AG09319 (cell line): ENCODE data around the gene IGSF21.

Experiments used
- DNase-seq: peaks from one replicate; pipeline ENCODE4 v3.0.0-alpha.2; 2010; ENCODE audit warnings: low read depth; ENCODE audit errors: extremely low read depth
- CTCF ChIP-seq: IDR thresholded peaks from 2 replicates; pipeline ENCODE4 v1.5.1; 2011; ENCODE audit warnings: low read depth, mild to moderate bottlenecking, inconsistent platforms, low read length, moderate library complexity

IGSF21 gene

GRCh38 chr1:18128298-18128697, 20.7 kb downstream of the IGSF21 start:
- DNase-seq: no peak
- TF ChIP-seq CTCF: no peak

- no peak for TF ChIP-seq CTCF
- DNase-seq: no peak
Measured at GRCh38 chr1:18130356-18130755, 22.8 kb downstream of the IGSF21 start.

- no peak for DNase-seq
- no peak for TF ChIP-seq CTCF
Measured at GRCh38 chr1:18132022-18132710, 24.6 kb downstream of the IGSF21 start.

GRCh38 chr1:18132711-18133541, 25.3 kb downstream of the IGSF21 start:
- TF ChIP-seq CTCF: no peak

GRCh38 chr1:18134324-18135046, 26.9 kb downstream of the IGSF21 start:
- DNase-seq: no peak
- TF ChIP-seq CTCF: no peak

More at GRCh38 chr1:18132711-18133541, 25.3 kb downstream of the IGSF21 start:
- no peak for DNase-seq

- no peak for TF ChIP-seq CTCF
- no peak for DNase-seq
Measured at GRCh38 chr1:18137759-18138345, 30.3 kb downstream of the IGSF21 start.
